ENCODE measurements around the gene CTLA4. TPM values are rescaled to one million over a fixed set of nuclear protein-coding genes. Genes with fewer than 3 reads are reported as not detected.

CTLA4 gene
- total and polyA plus RNA-seq, 10 of the 15 experiments (the other 5 are each of a cell fraction or from before 2014, with no cell fraction given): not detected

GRCh38 chr2:203880557-203881125 lies 13.1 kb downstream of the CTLA4 start:
- Histone ChIP-seq H4K20me1 (ENCODE audit: control insufficient read depth, insufficient read depth) (no peaks in the 10 kb centered on the region), H3K27ac (ENCODE audit: control insufficient read depth, insufficient read depth) (no peak overlapping the region), H3K79me2 (ENCODE audit: control insufficient read depth, insufficient read depth, low read length) (no peaks in the 10 kb centered on the region), H3K36me3 (ENCODE audit: control insufficient read depth in 2 of 2, insufficient read depth in 2 of 2, low read length in 1 of 2) (no peaks in the 10 kb centered on the region), H3K4me3 (no peak overlapping the region), H3K9me3 (replicated peaks; ENCODE audit: control insufficient read depth, insufficient read depth, low read length) (no peaks in the 10 kb centered on the region), H3K4me2 (ENCODE audit: control insufficient read depth, insufficient read depth) (no peak overlapping the region), H3K4me1 (ENCODE audit: control insufficient read depth, insufficient read depth, low read length) (no peaks in the 10 kb centered on the region), H3K27me3 (replicated peaks in 1 of 2; ENCODE audit: control insufficient read depth in 2 of 2, insufficient read depth in 2 of 2, low read length in 1 of 2) (peaks cover 2% of the 10 kb centered on the region in 2 experiments; a peak in 3 of 4 replicates), H3K9ac (ENCODE audit: control insufficient read depth, insufficient read depth, low read length) (no peak overlapping the region), H2AFZ (ENCODE audit: control insufficient read depth, low read depth, low read length) (no peak overlapping the region)
- FAIRE-seq (no peak), ATAC-seq (no peak), DNase-seq (ENCODE audit: low read depth, low spot score) (no peak)
- no TSS peak for BruUV-seq (replicated peaks)
- CTCF ChIA-PET: interaction anchor here (1.2 kb wide), 1 partner anchor 417 kb away, joined by 3 read pairs; no protein-coding TSS in a partner anchor
- POLR2A ChIA-PET: no interaction called here
- TF ChIP-seq, protein P1, sequence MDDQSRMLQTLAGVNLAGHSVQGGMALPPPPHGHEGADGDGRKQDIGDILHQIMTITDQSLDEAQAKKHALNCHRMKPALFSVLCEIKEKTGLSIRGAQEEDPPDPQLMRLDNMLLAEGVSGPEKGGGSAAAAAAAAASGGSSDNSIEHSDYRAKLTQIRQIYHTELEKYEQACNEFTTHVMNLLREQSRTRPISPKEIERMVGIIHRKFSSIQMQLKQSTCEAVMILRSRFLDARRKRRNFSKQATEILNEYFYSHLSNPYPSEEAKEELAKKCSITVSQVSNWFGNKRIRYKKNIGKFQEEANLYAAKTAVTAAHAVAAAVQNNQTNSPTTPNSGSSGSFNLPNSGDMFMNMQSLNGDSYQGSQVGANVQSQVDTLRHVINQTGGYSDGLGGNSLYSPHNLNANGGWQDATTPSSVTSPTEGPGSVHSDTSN (IDR thresholded peaks at IDR 0.05; ENCODE audit: insufficient replicate concordance, low read depth, low read length): no peak
- TF ChIP-seq ZNF384 (IDR thresholded peaks at IDR 0.05; ENCODE audit: borderline replicate concordance, low read depth, low read length) (no peak), TCF3 (IDR thresholded peaks at IDR 0.05; ENCODE audit: borderline replicate concordance, insufficient read depth, low read depth, low read length) (no peak), ZBTB4 (CRISPR knock-in tag; IDR thresholded peaks at IDR 0.05) (no peak), SIX5 (IDR thresholded peaks at IDR 0.05; ENCODE audit: low read depth, low read length, severe bottlenecking) (no peak), TAF1 (IDR thresholded peaks at IDR 0.05; ENCODE audit: borderline replicate concordance, low read depth, low read length) (no peak), EED (IDR thresholded peaks at IDR 0.05; ENCODE audit: low read depth) (no peak), SIN3A (IDR thresholded peaks at IDR 0.05; ENCODE audit: low read depth, low read length) (no peak), GABPA (IDR thresholded peaks at IDR 0.05; ENCODE audit: low read depth) (no peak), POLR2AphosphoS5 (IDR thresholded peaks at IDR 0.05; ENCODE audit: low read length) (no peak), STAT1 (conservative IDR thresholded peaks at IDR 0.05) (no peak), CEBPZ (IDR thresholded peaks at IDR 0.05; ENCODE audit: low read depth, low read length) (no peak), NFYB (IDR thresholded peaks at IDR 0.05; ENCODE audit: insufficient read depth, low read depth, low read length) (no peak), CBFB (IDR thresholded peaks at IDR 0.05; ENCODE audit: low read depth) (no peak), KDM1A (IDR thresholded peaks at IDR 0.05; ENCODE audit: borderline replicate concordance) (no peak), YBX1 (IDR thresholded peaks at IDR 0.05) (no peak)
- 31% methylated on average over 7 of the region's 7 CpGs for WGBS (ENCODE audit: insufficient coverage, insufficient replicate concordance, low lambda C conversion rate, missing lambda C conversion rate)
- SMC1A ChIA-PET (ENCODE audit: uncharacterized antibody, unreplicated experiment): no interaction called here
- RAD21 ChIA-PET (ENCODE audit: unreplicated experiment): no interaction called here
- in situ Hi-C loops (cut with MboI): no loop called here
- intact Hi-C loops (cut with micrococcal nuclease; ENCODE audit: unreplicated experiment): no loop called here
